Panc1 (cell line): ENCODE measurements around the gene BCHE. TPM values are rescaled to one million over a fixed set of nuclear protein-coding genes. Genes with fewer than 3 reads are reported as not detected.

ENCODE experiments used
- ATAC-seq: fragments of 200-7000 bp; cut with Tn5 transposase; 2 replicates; pipeline ENCODE4 v1.9.1; 2020; ENCODE audit warnings: mild to moderate bottlenecking, moderate library complexity
- BruUV-seq: library from RNA; stranded (reverse); fragments of 400-500 nt; replicated peaks from 2 replicates; lab custom pipeline; 2021; lab: Mats Ljungman, UMichigan
- CTCF ChIA-PET: fragments of 300-600 bp; sonication (Branson Sonifier 250); formaldehyde crosslinking; loops from one replicate; lab custom pipeline; 2022; ENCODE audit warnings: antibody characterized with exemption; lab: Charles Lee
- POLR2A ChIA-PET: fragments of 300-600 bp; sonication (Branson Sonifier 250); formaldehyde crosslinking; loops from one replicate; lab custom pipeline; 2022; ENCODE audit warnings: antibody characterized with exemption; lab: Charles Lee
- DNase-seq: peaks from one replicate; pipeline ENCODE4 v3.0.0-alpha.2; 2010; ENCODE audit warnings: low read depth, low spot score
- H3K27ac ChIP-seq: 2 replicates; pipeline ENCODE4 v1.5.1; 2011; ENCODE audit warnings: mild to moderate bottlenecking, low read length, inconsistent platforms
- H3K27me3 ChIP-seq: fragments of 200-500 bp; sonication (Bioruptor generic); 2 replicates; pipeline ENCODE4 v1.6.0; 2014; ENCODE audit warnings: low read length, inconsistent platforms; ENCODE audit not compliant: control insufficient read depth, insufficient read depth
- H3K36me3 ChIP-seq: fragments of 200-500 bp; sonication (Bioruptor generic); 2 replicates; pipeline ENCODE4 v1.5.1; 2014; ENCODE audit warnings: inconsistent platforms, mild to moderate bottlenecking, low read length, moderate library complexity; ENCODE audit not compliant: control insufficient read depth, insufficient read depth
- H3K4me1 ChIP-seq: 2 replicates; pipeline ENCODE4 v1.5.1; 2011; ENCODE audit warnings: inconsistent platforms, mild to moderate bottlenecking, low read length, moderate library complexity; ENCODE audit not compliant: control insufficient read depth, insufficient read depth
- H3K4me3 ChIP-seq, 2 experiments: 2 replicates each; pipeline ENCODE4 v1.5.1; 2011 to 2012; ENCODE audit warnings: low read depth in 2 of 2, low read length in 2 of 2, mild to moderate bottlenecking in 2 of 2, inconsistent platforms in 1 of 2, moderate library complexity in 1 of 2
- H3K9me3 ChIP-seq: fragments of 200-500 bp; sonication (Bioruptor generic); 2 replicates; pipeline ENCODE4 v1.5.1; 2014; ENCODE audit warnings: low read depth, mild to moderate bottlenecking, inconsistent platforms, low read length, moderate library complexity; ENCODE audit not compliant: control insufficient read depth, insufficient read depth
- CTCF ChIP-seq: fragments of 450-650 bp; IDR thresholded peaks from 2 replicates; pipeline ENCODE4 v1.5.1; 2017; ENCODE audit warnings: mild to moderate bottlenecking
- POLR2AphosphoS5 ChIP-seq: IDR thresholded peaks from 2 replicates; pipeline ENCODE4 v1.6.1; 2012; ENCODE audit warnings: mild to moderate bottlenecking, low read depth, low read length, moderate library complexity
- SIN3A ChIP-seq: IDR thresholded peaks from 2 replicates; pipeline ENCODE4 v1.6.1; 2012; ENCODE audit warnings: low read depth, mild to moderate bottlenecking, low read length, moderate library complexity, borderline replicate concordance; ENCODE audit not compliant: insufficient read depth
- TCF7L2 ChIP-seq: IDR thresholded peaks from 2 replicates; pipeline ENCODE4 v1.6.1; 2011; ENCODE audit warnings: mild to moderate bottlenecking, low read depth, low read length, inconsistent platforms
- in situ Hi-C: cut with HindIII; loops from 2 replicates; pipeline ENCODE4 v1.10.0; 2016; ENCODE audit warnings: low sequenced_read_pairs, low pct_unique_long_range_greater_than_20kb
- intact Hi-C: fragments of 100-400 bp; cut with micrococcal nuclease; formaldehyde crosslinking; loops from one replicate; pipeline ENCODE4 v1.10.0; 2022; ENCODE audit not compliant: unreplicated experiment
- total RNA-seq: library from RNA; stranded (reverse); gene quantifications from one replicate; pipeline ENCODE4 v1.2.1, GENCODE V29; 2021; ENCODE audit not compliant: unreplicated experiment
- TF ChIP-seq, protein P1 (sequence below), 2 experiments: IDR thresholded peaks; 2 replicates each; pipeline ENCODE4 v1.6.1; 2011 to 2012; ENCODE audit warnings: low read depth in 2 of 2, control low read depth in 1 of 2, low read length in 1 of 2, mild to moderate bottlenecking in 1 of 2, moderate library complexity in 1 of 2; ENCODE audit not compliant: insufficient read depth in 1 of 2

BCHE gene
- total RNA-seq, 1 experiment from 2014 or later: 1.5 TPM

GRCh38 chr3:165778891-165779290 is 58.3 kb downstream of the BCHE start:
- ChIA-PET CTCF (no interaction called here), POLR2A (no interaction called here)
- Histone ChIP-seq H3K27me3 (no peaks in the 10 kb centered on the region), H3K36me3 (no peaks in the 10 kb centered on the region), H3K4me3 (no peak overlapping the region), H3K27ac (no peak overlapping the region), H3K4me1 (no peaks in the 10 kb centered on the region), H3K9me3 (no peaks in the 10 kb centered on the region)
- DNase-seq: no peak
- intact Hi-C loops: no loop called here
- in situ Hi-C loops: no loop called here
- no TSS peak for BruUV-seq
- no peak for TF ChIP-seq SIN3A
- no peak for TF ChIP-seq POLR2AphosphoS5
- no peak for TF ChIP-seq TCF7L2
- TF ChIP-seq, protein P1, sequence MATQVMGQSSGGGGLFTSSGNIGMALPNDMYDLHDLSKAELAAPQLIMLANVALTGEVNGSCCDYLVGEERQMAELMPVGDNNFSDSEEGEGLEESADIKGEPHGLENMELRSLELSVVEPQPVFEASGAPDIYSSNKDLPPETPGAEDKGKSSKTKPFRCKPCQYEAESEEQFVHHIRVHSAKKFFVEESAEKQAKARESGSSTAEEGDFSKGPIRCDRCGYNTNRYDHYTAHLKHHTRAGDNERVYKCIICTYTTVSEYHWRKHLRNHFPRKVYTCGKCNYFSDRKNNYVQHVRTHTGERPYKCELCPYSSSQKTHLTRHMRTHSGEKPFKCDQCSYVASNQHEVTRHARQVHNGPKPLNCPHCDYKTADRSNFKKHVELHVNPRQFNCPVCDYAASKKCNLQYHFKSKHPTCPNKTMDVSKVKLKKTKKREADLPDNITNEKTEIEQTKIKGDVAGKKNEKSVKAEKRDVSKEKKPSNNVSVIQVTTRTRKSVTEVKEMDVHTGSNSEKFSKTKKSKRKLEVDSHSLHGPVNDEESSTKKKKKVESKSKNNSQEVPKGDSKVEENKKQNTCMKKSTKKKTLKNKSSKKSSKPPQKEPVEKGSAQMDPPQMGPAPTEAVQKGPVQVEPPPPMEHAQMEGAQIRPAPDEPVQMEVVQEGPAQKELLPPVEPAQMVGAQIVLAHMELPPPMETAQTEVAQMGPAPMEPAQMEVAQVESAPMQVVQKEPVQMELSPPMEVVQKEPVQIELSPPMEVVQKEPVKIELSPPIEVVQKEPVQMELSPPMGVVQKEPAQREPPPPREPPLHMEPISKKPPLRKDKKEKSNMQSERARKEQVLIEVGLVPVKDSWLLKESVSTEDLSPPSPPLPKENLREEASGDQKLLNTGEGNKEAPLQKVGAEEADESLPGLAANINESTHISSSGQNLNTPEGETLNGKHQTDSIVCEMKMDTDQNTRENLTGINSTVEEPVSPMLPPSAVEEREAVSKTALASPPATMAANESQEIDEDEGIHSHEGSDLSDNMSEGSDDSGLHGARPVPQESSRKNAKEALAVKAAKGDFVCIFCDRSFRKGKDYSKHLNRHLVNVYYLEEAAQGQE (IDR thresholded peaks at IDR 0.05; ENCODE audit: insufficient read depth in 1 of 2, low read depth in 2 of 2, low read length in 1 of 2): no peak
- TF ChIP-seq CTCF: no peak
- no peak for ATAC-seq

GRCh38 chr3:165778456-165778855 is 58.8 kb downstream of the BCHE start:
- Histone ChIP-seq H3K9me3 (no peaks in the 10 kb centered on the region), H3K4me3 (no peak overlapping the region), H3K4me1 (no peaks in the 10 kb centered on the region), H3K27ac (no peak overlapping the region), H3K36me3 (no peaks in the 10 kb centered on the region), H3K27me3 (no peaks in the 10 kb centered on the region)
- ATAC-seq (no peak), DNase-seq (no peak)
- CTCF ChIA-PET: no interaction called here
- in situ Hi-C loops: no loop called here
- no TSS peak for BruUV-seq
- no peak for TF ChIP-seq POLR2AphosphoS5
- no peak for TF ChIP-seq TCF7L2
- no peak for TF ChIP-seq CTCF
- no peak for TF ChIP-seq SIN3A
- TF ChIP-seq, protein P1 (IDR thresholded peaks at IDR 0.05; ENCODE audit: insufficient read depth in 1 of 2, low read depth in 2 of 2, low read length in 1 of 2): no peak
- intact Hi-C loops: no loop called here
- POLR2A ChIA-PET: no interaction called here
